Lung (tissue), 12 donors: ENCODE measurements around the gene PKNOX1. TPM values are rescaled to one million over a fixed set of nuclear protein-coding genes. Genes with fewer than 3 reads are reported as not detected.
A peak's percentile ranks its signal among the peaks of the same experiment; 100 is the strongest.

Experiments used
- ATAC-seq: fragments of 200-7000 bp; cut with Tn5 transposase; one replicate; pipeline ENCODE4 v1.9.1; 2020; ENCODE audit warnings: moderate number of reproducible peaks; ENCODE audit not compliant: insufficient read depth, low FRiP score
- DNase-seq, 3 donors: peaks; one replicate each; pipeline ENCODE4 v3.0.0-alpha.2; 2013 to 2017
- H3K27ac ChIP-seq, 2 donors: one replicate each; pipeline ENCODE4 v1.5.1; 2013; ENCODE audit warnings: mild to moderate bottlenecking in 2 of 2, moderate library complexity in 2 of 2, control low read depth in 1 of 2, inconsistent platforms in 1 of 2, low read depth in 1 of 2, low read length in 1 of 2
- H3K27me3 ChIP-seq, 3 donors: one replicate each; pipeline ENCODE4 v1.5.1; 2013; ENCODE audit warnings: low read length in 2 of 3; ENCODE audit not compliant: control insufficient read depth in 3 of 3, insufficient read depth in 3 of 3
- H3K36me3 ChIP-seq, 4 donors: one replicate each; pipeline ENCODE4 v1.5.1; 2013; ENCODE audit warnings: low read length in 4 of 4, mild to moderate bottlenecking in 1 of 4, moderate library complexity in 1 of 4; ENCODE audit not compliant: control insufficient read depth in 4 of 4, insufficient read depth in 4 of 4
- H3K4me1 ChIP-seq, 5 donors: one replicate each; pipeline ENCODE4 v1.5.1; 2013; ENCODE audit warnings: low read length in 5 of 5, mild to moderate bottlenecking in 2 of 5, moderate library complexity in 1 of 5; ENCODE audit not compliant: control insufficient read depth in 5 of 5, insufficient read depth in 5 of 5
- H3K4me3 ChIP-seq: one replicate; pipeline ENCODE4 v1.5.1; 2013; ENCODE audit warnings: mild to moderate bottlenecking, control low read depth, moderate library complexity
- H3K9ac ChIP-seq, 2 donors: one replicate each; pipeline ENCODE4 v1.5.1; 2013; ENCODE audit warnings: low read length in 2 of 2, control low read depth in 1 of 2; ENCODE audit not compliant: insufficient read depth in 1 of 2
- H3K9me3 ChIP-seq, 4 donors: one replicate each; pipeline ENCODE4 v1.5.1; 2013; ENCODE audit warnings: low read length in 3 of 4, mild to moderate bottlenecking in 1 of 4, moderate library complexity in 1 of 4; ENCODE audit not compliant: control insufficient read depth in 4 of 4, insufficient read depth in 3 of 4
- WGBS, 2 donors: extraction: QIAGEN DNeasy Blood & Tissue Kit; methylation state at CpG; one replicate each; pipeline ENCODE4 v1.1.7; 2013; 5-methylcytosine and 5-hydroxymethylcytosine counted together
- polyA plus RNA-seq, 2 donors: library from polyadenylated mRNA; stranded (reverse); fragments of 200-250 nt; gene quantifications; one replicate each; pipeline ENCODE4 v1.2.1, GENCODE V29; 2013
- total RNA-seq, 2 donors: library from RNA; depleted of rRNA in 1 of 2; stranded (reverse); fragments of >200 nt in 1 of 2; gene quantifications; one replicate each; pipeline ENCODE4 v1.2.1, GENCODE V29; 2014 to 2021
- TF ChIP-seq, protein P1 (sequence below): IDR thresholded peaks from 2 replicates; pipeline ENCODE4 v1.5.1; 2012; ENCODE audit warnings: mild to moderate bottlenecking; ENCODE audit errors: control extremely low read depth, extremely low read depth
- donor health status: control.
- donor health status: control.
- donor health status: Bipolar disorder and iron deficiency.
- donor health status: healthy.
- donor health status: DM: yes; HTN: yes; CAD: no.

The PKNOX1 gene
- total and polyA plus RNA-seq, 4 donors, result 9.6 to 40.4 (median 14.2) TPM

DNA sequence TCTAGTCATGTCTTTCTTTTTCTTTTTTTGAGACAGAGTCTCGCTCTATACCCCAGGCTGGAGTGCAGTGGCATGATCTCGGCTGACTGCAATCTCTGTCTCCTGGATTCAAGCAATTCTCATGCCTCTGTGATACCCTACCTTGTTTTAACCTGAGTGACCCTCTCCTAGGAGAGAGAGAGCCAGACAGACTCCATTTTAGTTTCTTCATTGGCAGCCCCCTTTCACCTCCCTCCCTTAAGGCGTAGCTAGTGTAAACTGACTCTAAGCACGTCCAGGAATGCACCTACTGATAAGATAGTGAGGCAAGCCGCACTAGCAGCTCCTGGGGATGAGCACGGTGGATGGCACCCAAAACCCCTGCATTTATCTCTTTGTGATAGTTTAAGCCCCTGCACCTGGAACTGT, 5.2 kb upstream of the PKNOX1 start:
- Histone ChIP-seq H3K9me3 (no peaks in the 10 kb centered on the region), H3K36me3 (no peaks in the 10 kb centered on the region), H3K27me3 (no peaks in the 10 kb centered on the region), H3K9ac (no peak overlapping the region), H3K4me1 (peaks cover 0 to 8% (median 5%) of the 10 kb centered on the region in 5 donors), H3K27ac (no peak overlapping the region), H3K4me3 (no peak overlapping the region)
- no peak for DNase-seq
- ATAC-seq, result no peak
- TF ChIP-seq, protein P1, sequence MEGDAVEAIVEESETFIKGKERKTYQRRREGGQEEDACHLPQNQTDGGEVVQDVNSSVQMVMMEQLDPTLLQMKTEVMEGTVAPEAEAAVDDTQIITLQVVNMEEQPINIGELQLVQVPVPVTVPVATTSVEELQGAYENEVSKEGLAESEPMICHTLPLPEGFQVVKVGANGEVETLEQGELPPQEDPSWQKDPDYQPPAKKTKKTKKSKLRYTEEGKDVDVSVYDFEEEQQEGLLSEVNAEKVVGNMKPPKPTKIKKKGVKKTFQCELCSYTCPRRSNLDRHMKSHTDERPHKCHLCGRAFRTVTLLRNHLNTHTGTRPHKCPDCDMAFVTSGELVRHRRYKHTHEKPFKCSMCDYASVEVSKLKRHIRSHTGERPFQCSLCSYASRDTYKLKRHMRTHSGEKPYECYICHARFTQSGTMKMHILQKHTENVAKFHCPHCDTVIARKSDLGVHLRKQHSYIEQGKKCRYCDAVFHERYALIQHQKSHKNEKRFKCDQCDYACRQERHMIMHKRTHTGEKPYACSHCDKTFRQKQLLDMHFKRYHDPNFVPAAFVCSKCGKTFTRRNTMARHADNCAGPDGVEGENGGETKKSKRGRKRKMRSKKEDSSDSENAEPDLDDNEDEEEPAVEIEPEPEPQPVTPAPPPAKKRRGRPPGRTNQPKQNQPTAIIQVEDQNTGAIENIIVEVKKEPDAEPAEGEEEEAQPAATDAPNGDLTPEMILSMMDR, result no peak
- 63 to 79% methylated on average over 6 of the region's 6 CpGs for WGBS, 2 donors

DNA sequence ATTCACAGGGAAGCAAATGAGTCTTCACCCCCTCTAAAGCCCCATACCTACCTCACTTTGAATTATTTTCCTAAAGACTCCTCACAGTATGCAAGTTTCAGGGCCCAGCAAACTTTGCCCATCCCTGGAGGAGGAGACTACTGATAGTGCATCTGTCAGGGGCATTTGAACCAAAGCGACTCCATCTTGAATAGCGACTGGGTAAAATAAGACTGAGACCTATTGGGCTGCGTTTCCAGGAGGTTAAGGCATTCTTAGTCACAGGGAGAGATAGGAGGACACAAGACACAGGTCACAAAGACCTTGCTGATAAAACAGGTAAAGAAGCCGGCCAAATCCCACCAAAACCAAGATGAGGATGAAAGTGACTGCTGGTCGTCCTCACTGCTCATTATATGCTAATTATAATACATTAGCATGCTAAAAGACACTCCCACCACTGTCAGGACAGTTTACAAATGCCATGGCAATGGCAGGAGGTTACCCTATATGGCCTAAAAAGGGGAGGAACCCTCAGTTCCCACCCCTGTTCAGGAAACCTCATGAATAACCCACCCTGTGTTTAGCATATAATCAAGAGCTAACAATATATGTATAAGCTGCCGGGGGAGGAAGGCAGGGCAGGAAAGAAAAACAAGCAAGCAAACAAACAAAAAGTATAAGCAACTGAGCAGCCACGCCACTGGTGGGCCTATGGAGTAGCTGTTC, 3.3 kb upstream of the PKNOX1 start:
- DNase-seq (no peak), ATAC-seq (no peak)
- WGBS, 2 donors, result 88 to 92% methylated on average over 7 of the region's 7 CpGs
- TF ChIP-seq, protein P1, result no peak
- Histone ChIP-seq H3K4me1 (peaks cover 0 to 12% (median 5%) of the 10 kb centered on the region in 5 donors), H3K27me3 (no peaks in the 10 kb centered on the region), H3K4me3 (no peak overlapping the region), H3K36me3 (no peaks in the 10 kb centered on the region), H3K27ac (no peak overlapping the region), H3K9ac (no peak overlapping the region), H3K9me3 (no peaks in the 10 kb centered on the region)

DNA sequence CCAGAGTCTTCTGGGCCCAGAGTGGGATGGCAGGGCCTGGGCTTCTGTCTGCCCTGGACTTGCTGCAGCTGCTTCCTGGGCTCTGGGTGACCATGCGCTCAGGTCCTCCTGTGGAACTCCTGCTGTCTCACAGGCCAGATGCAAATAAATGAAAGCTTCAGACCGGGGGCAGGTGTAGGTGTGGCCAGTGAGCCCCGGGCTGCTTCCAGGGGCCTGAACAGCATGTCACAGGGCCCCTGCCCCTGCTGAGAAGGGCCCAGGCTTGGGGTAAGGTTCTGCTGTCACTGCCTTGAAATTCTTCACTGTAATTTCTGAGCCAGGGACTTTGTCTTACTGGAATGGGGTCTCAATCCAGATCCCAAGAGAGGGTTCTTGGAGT, 2.5 kb upstream of the PKNOX1 start:
- Histone ChIP-seq H3K4me3 (no peak overlapping the region), H3K9ac (no peak overlapping the region), H3K9me3 (no peaks in the 10 kb centered on the region), H3K36me3 (peaks cover 0 to 3% (median 1%) of the 10 kb centered on the region in 4 donors), H3K27ac (peak overlapping the region in 1 of 2 donors; percentile 17), H3K4me1 (peaks cover 0 to 16% (median 5%) of the 10 kb centered on the region in 5 donors), H3K27me3 (no peaks in the 10 kb centered on the region)
- 66 to 77% methylated on average over 3 of the region's 3 CpGs for WGBS, 2 donors
- TF ChIP-seq, protein P1, result no peak
- DNase-seq (no peak), ATAC-seq (no peak)
